Chondrocyte (in vitro differentiated cells): ENCODE data around the gene TULP3. TPM values are rescaled to one million over a fixed set of nuclear protein-coding genes. Genes with fewer than 3 reads are reported as not detected.

Source experiments
- DNase-seq: peaks from one replicate; pipeline ENCODE4 v3.0.0; 2021; ENCODE audit warnings: mixed read lengths, low spot score
- H3K27ac Mint-ChIP-seq: one replicate; pipeline ENCODE4 v1.8.0; 2021; ENCODE audit warnings: mild to moderate bottlenecking, moderate library complexity, mixed read lengths; ENCODE audit not compliant: unreplicated experiment
- H3K27me3 Mint-ChIP-seq: 2 replicates; pipeline ENCODE4 v1.8.0; 2021; ENCODE audit warnings: low read depth, mixed read lengths
- H3K36me3 Mint-ChIP-seq: 2 replicates; pipeline ENCODE4 v1.8.0; 2021; ENCODE audit warnings: low read depth, mixed read lengths
- H3K4me1 Mint-ChIP-seq: 2 replicates; pipeline ENCODE4 v1.8.0; 2021; ENCODE audit warnings: low read depth, mild to moderate bottlenecking, mixed read lengths
- H3K4me3 Mint-ChIP-seq: one replicate; pipeline ENCODE4 v1.8.0; 2021; ENCODE audit warnings: mild to moderate bottlenecking, moderate library complexity, mixed read lengths; ENCODE audit not compliant: unreplicated experiment
- H3K9me3 Mint-ChIP-seq: 2 replicates; pipeline ENCODE4 v1.8.0; 2021; ENCODE audit warnings: low read depth, mixed read lengths
- total RNA-seq: library from RNA; stranded (reverse); gene quantifications from 3 replicates; pipeline ENCODE4 v1.2.1, GENCODE V29; 2021
- TF ChIP-seq, protein P1 (sequence below): fragments of 200-600 bp; sonication (generic); IDR thresholded peaks from 2 replicates; pipeline ENCODE4 v1.5.0; 2021; ENCODE audit warnings: antibody characterized with exemption, mild to moderate bottlenecking, moderate library complexity

TULP3 gene
- total RNA-seq, 1 donor from 2014 or later: 30.6 TPM

DNA sequence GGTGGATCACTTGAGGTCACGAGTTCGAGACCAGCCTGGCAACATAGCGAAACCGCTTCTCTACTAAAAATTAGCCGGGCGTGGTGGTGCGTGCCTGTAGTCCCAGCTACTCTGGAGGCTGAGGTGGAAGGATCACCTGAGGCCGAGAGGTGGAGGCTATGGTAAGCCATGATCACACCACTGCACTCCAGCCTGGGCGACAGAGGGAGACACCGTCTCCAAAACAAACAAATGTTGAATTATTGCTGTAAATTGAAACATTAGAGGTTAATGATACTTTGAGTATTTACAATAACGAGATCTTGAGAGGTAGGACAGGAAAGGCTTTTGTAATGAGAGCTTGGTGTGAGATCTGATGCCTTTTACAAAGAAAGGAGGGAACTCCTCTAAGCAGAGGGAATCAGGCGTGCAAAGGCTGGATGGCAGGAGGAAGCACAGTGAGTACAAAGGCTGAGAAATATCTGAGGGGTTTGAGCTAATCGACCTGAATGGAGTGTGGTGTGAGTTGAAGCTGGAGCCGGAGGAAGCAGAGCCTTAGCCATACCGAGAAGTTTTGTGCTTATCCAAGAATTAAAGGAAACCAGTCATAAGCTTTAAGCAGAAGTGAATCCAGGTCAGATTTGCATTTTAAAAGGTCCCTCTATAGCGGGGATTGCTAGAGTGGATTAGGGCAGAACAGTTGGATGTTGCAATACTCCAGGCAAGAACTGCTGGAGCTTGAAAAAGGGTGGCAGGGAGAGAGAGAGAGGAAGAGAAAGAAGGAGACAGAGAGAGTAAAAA, 12.5 kb upstream of the TULP3 start:
- TF ChIP-seq, protein P1, sequence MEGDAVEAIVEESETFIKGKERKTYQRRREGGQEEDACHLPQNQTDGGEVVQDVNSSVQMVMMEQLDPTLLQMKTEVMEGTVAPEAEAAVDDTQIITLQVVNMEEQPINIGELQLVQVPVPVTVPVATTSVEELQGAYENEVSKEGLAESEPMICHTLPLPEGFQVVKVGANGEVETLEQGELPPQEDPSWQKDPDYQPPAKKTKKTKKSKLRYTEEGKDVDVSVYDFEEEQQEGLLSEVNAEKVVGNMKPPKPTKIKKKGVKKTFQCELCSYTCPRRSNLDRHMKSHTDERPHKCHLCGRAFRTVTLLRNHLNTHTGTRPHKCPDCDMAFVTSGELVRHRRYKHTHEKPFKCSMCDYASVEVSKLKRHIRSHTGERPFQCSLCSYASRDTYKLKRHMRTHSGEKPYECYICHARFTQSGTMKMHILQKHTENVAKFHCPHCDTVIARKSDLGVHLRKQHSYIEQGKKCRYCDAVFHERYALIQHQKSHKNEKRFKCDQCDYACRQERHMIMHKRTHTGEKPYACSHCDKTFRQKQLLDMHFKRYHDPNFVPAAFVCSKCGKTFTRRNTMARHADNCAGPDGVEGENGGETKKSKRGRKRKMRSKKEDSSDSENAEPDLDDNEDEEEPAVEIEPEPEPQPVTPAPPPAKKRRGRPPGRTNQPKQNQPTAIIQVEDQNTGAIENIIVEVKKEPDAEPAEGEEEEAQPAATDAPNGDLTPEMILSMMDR: peak; percentile 42
- DNase-seq: peak; percentile 32
- Mint-ChIP-seq H3K27me3 (no peaks in the 10 kb centered on the region), H3K27ac (peak overlapping the region; percentile 97), H3K9me3 (no peaks in the 10 kb centered on the region), H3K36me3 (no peaks in the 10 kb centered on the region), H3K4me3 (peak overlapping the region; percentile 95), H3K4me1 (peaks cover 21% of the 10 kb centered on the region)

DNA sequence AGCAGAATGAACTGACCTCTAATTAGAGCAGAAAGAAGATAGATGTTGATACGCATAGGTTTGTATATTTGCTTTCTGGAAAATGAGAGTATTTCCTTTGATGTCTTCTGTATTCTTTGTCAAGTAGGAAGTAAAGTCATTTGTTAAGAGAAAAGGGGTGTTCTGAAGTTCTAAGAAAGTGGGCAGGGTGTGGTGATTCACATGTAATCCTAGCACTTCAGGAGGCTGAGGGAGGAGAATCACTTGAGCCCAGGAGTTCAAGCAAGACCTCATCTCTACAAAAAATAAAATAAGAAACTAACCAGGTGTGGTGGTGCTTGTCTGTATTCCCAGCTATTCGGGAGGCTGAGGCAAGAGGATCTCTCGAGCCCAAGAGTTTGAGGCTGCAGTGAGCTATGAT, 10.8 kb upstream of the TULP3 start:
- Mint-ChIP-seq H3K4me1 (peaks cover 21% of the 10 kb centered on the region), H3K9me3 (no peaks in the 10 kb centered on the region), H3K27ac (no peak overlapping the region), H3K36me3 (no peaks in the 10 kb centered on the region), H3K4me3 (no peak overlapping the region), H3K27me3 (no peaks in the 10 kb centered on the region)
- no peak for DNase-seq
- TF ChIP-seq, protein P1: no peak

DNA sequence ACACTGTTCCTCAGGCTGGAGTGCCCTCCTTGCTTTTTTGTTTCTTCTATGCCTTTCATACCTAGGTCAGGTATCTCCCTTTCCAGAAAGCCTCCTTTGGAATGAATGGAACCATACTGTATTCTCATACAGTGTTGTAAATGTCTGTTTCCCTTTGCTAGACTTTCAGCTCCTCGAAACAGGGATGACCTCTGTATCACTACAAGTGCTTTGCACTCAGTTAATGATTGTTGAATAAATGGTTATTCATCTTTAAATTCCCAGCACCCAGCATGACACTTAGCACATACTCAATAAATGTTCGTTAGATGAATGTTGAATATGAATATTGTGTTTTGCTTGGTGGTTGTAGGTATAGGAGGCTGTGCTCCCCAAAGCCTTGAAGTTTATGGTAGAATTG, 5.9 kb upstream of the TULP3 start:
- no peaks in the 10 kb centered on the region for H3K9me3 Mint-ChIP-seq
- H3K36me3 Mint-ChIP-seq: peaks cover 5% of the 10 kb centered on the region
- no peak overlapping the region for H3K4me3 Mint-ChIP-seq
- H3K27me3 Mint-ChIP-seq: no peaks in the 10 kb centered on the region
- TF ChIP-seq, protein P1: no peak
- H3K4me1 Mint-ChIP-seq: peaks cover 3% of the 10 kb centered on the region
- DNase-seq: no peak
- H3K27ac Mint-ChIP-seq: peak overlapping the region; percentile 9

DNA sequence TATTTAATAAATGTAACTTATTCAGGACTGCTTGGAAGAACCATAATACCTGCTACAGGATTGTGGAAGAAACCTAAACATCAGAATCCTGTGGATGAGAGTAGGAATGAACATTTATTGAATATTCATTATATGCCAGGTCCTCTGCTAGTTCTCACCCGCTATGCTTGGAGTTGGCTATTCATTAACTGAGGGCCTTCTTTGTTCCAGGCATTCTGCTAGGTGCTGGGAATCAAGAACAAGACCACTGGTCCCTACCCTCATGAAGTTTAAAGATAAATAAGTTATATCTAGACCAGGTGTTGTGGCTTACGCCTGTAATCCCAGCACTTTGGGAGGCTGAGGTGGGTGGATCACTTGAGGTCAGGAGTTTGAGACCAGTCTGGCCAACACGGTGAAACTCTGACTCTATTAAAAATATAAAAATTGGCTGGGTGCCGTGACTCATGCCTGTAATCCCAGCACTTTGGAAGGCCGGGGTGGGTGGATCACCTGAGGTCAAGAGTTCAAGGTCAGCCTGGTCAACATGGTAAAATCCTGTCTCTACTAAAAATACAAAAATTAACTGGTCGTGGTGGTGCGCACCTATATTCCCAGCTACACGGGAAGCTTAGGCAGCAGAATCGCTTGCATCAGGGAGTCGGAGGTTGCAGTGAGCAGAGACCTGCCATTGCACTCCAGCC, 3.8 kb upstream of the TULP3 start:
- DNase-seq: no peak
- H3K27me3 Mint-ChIP-seq: no peaks in the 10 kb centered on the region
- no peaks in the 10 kb centered on the region for H3K9me3 Mint-ChIP-seq
- peaks cover 5% of the 10 kb centered on the region for H3K36me3 Mint-ChIP-seq
- H3K4me1 Mint-ChIP-seq: peaks cover 14% of the 10 kb centered on the region
- no peak overlapping the region for H3K27ac Mint-ChIP-seq
- H3K4me3 Mint-ChIP-seq: no peak overlapping the region
- TF ChIP-seq, protein P1: no peak

DNA sequence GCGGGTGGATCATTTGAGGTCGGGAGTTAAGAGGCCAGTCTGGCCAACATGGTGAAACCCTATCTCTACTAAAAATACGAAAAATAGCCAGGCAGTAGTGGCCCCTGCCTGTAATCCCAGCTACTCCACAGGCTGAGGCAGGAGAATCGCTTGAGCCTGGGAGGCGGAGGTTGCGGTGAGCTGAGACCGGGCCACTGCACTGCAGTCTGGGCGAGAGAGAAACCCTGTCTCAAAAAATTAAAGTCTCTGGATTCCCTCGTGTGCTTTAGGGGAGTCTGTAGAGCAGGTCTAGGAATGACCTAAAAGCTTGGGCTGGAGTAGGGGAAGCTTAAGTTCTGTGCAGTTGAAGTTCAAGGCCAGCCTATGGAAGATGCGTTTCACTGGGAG, 697 bp upstream of the TULP3 start:
- H3K36me3 Mint-ChIP-seq: peaks cover 5% of the 10 kb centered on the region

More for the DNA sequence above, 697 bp upstream of the TULP3 start:
- Mint-ChIP-seq H3K27ac (peak overlapping the region; percentile 99), H3K27me3 (no peaks in the 10 kb centered on the region), H3K9me3 (no peaks in the 10 kb centered on the region), H3K4me1 (peaks cover 36% of the 10 kb centered on the region), H3K4me3 (peak overlapping the region; percentile 96)
- TF ChIP-seq, protein P1: no peak
- no peak for DNase-seq
